HepG2 (cell line): ENCODE data around the gene RAB24. TPM values are rescaled to one million over a fixed set of nuclear protein-coding genes. Genes with fewer than 3 reads are reported as not detected.

ENCODE experiments used
- ATF1 ChIP-seq: IDR thresholded peaks from 2 replicates; pipeline ENCODE4 v1.6.1; 2016; ENCODE audit warnings: mild to moderate bottlenecking, control low read depth
- DDIT3 ChIP-seq: sonication (generic); formaldehyde crosslinking; IDR thresholded peaks from 2 replicates; pipeline ENCODE4 v1.4.0; 2020; ENCODE audit warnings: mild to moderate bottlenecking, missing genetic modification reagents
- ESRRA ChIP-seq: sonication (generic); formaldehyde crosslinking; IDR thresholded peaks from 2 replicates; pipeline ENCODE4 v1.5.1; 2020; ENCODE audit warnings: mild to moderate bottlenecking, low read depth, missing genetic modification reagents
- ETS1 ChIP-seq: sonication (generic); formaldehyde crosslinking; IDR thresholded peaks from 2 replicates; pipeline ENCODE4 v1.4.0; 2020; ENCODE audit warnings: missing genetic modification reagents
- MYNN ChIP-seq: sonication (generic); formaldehyde crosslinking; IDR thresholded peaks from 2 replicates; pipeline ENCODE4 v1.4.0; 2020; ENCODE audit warnings: mild to moderate bottlenecking, low read depth, missing genetic modification reagents
- MYPOP ChIP-seq: sonication (generic); formaldehyde crosslinking; IDR thresholded peaks from 2 replicates; pipeline ENCODE4 v1.8.1; 2023; ENCODE audit warnings: mild to moderate bottlenecking, moderate library complexity, missing genetic modification reagents
- NR2C2 ChIP-seq: sonication (generic); formaldehyde crosslinking; IDR thresholded peaks from 2 replicates; pipeline ENCODE4 v1.4.0; 2020; ENCODE audit warnings: missing genetic modification reagents, mild to moderate bottlenecking, moderate library complexity, borderline replicate concordance
- NR2F6 ChIP-seq, 2 experiments: IDR thresholded peaks; 2 replicates each; pipeline ENCODE4 v1.6.1; 2016; ENCODE audit warnings: antibody characterized with exemption in 1 of 2, mild to moderate bottlenecking in 1 of 2
- POLR2G ChIP-seq: fragments of 200-400 bp; formaldehyde crosslinking; IDR thresholded peaks from 2 replicates; pipeline ENCODE4 v1.6.1; 2018; ENCODE audit warnings: mild to moderate bottlenecking, low read depth, low read length, moderate library complexity
- SRSF9 ChIP-seq: fragments of 200-400 bp; formaldehyde crosslinking; IDR thresholded peaks from 2 replicates; pipeline ENCODE4 v1.6.1; 2018; ENCODE audit warnings: borderline replicate concordance, mild to moderate bottlenecking, low read depth, low read length; ENCODE audit not compliant: insufficient read depth, poor library complexity, severe bottlenecking
- THAP8 ChIP-seq: sonication (generic); formaldehyde crosslinking; IDR thresholded peaks from 2 replicates; pipeline ENCODE4 v1.5.1; 2020; ENCODE audit warnings: missing genetic modification reagents, mild to moderate bottlenecking, borderline replicate concordance
- USF2 ChIP-seq, 2 experiments: sonication (generic) in 1 of 2; formaldehyde crosslinking in 1 of 2; IDR thresholded peaks; 2 replicates each; pipeline versions ENCODE4 v1.5.1 to v1.6.1; 2011 to 2020; ENCODE audit warnings: borderline replicate concordance in 1 of 2, low read depth in 1 of 2, low read length in 1 of 2, mild to moderate bottlenecking in 1 of 2, missing genetic modification reagents in 1 of 2, moderate library complexity in 1 of 2
- ZBTB1 ChIP-seq: sonication (generic); formaldehyde crosslinking; IDR thresholded peaks from 2 replicates; pipeline ENCODE4 v1.4.0; 2020; ENCODE audit warnings: missing genetic modification reagents, borderline replicate concordance
- ZC3H13 ChIP-seq: sonication (generic); formaldehyde crosslinking; IDR thresholded peaks from 2 replicates; pipeline ENCODE4 v1.8.1; 2023; ENCODE audit warnings: mild to moderate bottlenecking, missing genetic modification reagents, moderate library complexity
- ZNF263 ChIP-seq: sonication (generic); formaldehyde crosslinking; IDR thresholded peaks from 2 replicates; pipeline ENCODE4 v1.4.0; 2020; ENCODE audit warnings: missing genetic modification reagents
- ZNF687 ChIP-seq: sonication (generic); formaldehyde crosslinking; IDR thresholded peaks from 2 replicates; pipeline ENCODE4 v1.5.1; 2020; ENCODE audit warnings: mild to moderate bottlenecking, missing genetic modification reagents, moderate library complexity
- ZNF792 ChIP-seq: IDR thresholded peaks from 2 replicates; pipeline ENCODE4 v1.6.1; 2016
- polyA plus RNA-seq, 8 experiments: library from polyadenylated mRNA; depleted of rRNA in 3 of 8; stranded (reverse) in 7 of 8; unstranded in 1 of 8; fragments of >200 nt; fragmentation: Illumina TruSeq in 4 of 8; extraction: Trizol in 4 of 8; gene quantifications; 2 replicates each; pipeline versions ENCODE4 v1.2.1 to v1.2.3, GENCODE V29; 2011 to 2016; ENCODE audit warnings: low read depth in 4 of 8, missing spikeins in 1 of 8, mixed read lengths in 1 of 8; ENCODE audit not compliant: insufficient read depth in 1 of 8
- total RNA-seq, 5 experiments: library from RNA; depleted of rRNA; stranded (reverse); fragments of >200 nt; fragmentation: Illumina TruSeq; extraction: Trizol; gene quantifications; 2 replicates each; pipeline ENCODE4 v1.2.3, GENCODE V29; 2016; ENCODE audit warnings: low read depth in 1 of 5

The RAB24 gene
- total and polyA plus RNA-seq, 2 of the 13 experiments (the other 11 are each of a cell fraction or from before 2014, with no cell fraction given), result 22.9 to 63.7 TPM

- TF ChIP-seq USF2 (IDR thresholded peaks at IDR 0.05; ENCODE audit: low read depth, low read length), result no peak
- TF ChIP-seq USF2 (CRISPR knock-in tag; IDR thresholded peaks at IDR 0.05; ENCODE audit: borderline replicate concordance), result no peak
- TF ChIP-seq ETS1 (CRISPR knock-in tag), result no peak
- no peak for TF ChIP-seq THAP8 (CRISPR knock-in tag)
- TF ChIP-seq POLR2G, result no peak
- no peak for TF ChIP-seq MYNN (CRISPR knock-in tag)
- peak; percentile 67 for TF ChIP-seq ZNF687 (CRISPR knock-in tag)
- TF ChIP-seq ESRRA (CRISPR knock-in tag), result no peak
- TF ChIP-seq ZNF263, result no peak
- no peak for TF ChIP-seq SRSF9
- no peak for TF ChIP-seq ZNF792 (CRISPR knock-in tag)
- 0 out of 2 replicates have a peak, but pooled peaks have one; percentile 26 for TF ChIP-seq ZC3H13 (CRISPR knock-in tag)
- peak; percentile 42; the same call in 1 of the 2 replicates for TF ChIP-seq NR2F6 (IDR thresholded peaks at IDR 0.05)
- peak; percentile 62; the same call in 1 of the 2 replicates for TF ChIP-seq NR2F6 (CRISPR knock-in tag; IDR thresholded peaks at IDR 0.05)
- TF ChIP-seq MYPOP (CRISPR knock-in tag), result no peak
- TF ChIP-seq ATF1, result no peak
- no peak for TF ChIP-seq ZBTB1 (CRISPR knock-in tag)
- no peak for TF ChIP-seq DDIT3
- TF ChIP-seq NR2C2, result peak; percentile 22; the same call in 1 of the 2 replicates
These were observed 11.1 kb upstream of the RAB24 start (continued) for GRCh38 chr5:177314376-177315342.
